GM18498 (cell line): Measurements from ENCODE around the gene MAN2A1.

Source experiments
- ATAC-seq: cut with Tn5 transposase; IDR thresholded peaks from one replicate; pipeline ENCODE4 v1.9.1; 2021; ENCODE audit warnings: mild to moderate bottlenecking, moderate library complexity; ENCODE audit not compliant: unreplicated experiment

The MAN2A1 gene

DNA sequence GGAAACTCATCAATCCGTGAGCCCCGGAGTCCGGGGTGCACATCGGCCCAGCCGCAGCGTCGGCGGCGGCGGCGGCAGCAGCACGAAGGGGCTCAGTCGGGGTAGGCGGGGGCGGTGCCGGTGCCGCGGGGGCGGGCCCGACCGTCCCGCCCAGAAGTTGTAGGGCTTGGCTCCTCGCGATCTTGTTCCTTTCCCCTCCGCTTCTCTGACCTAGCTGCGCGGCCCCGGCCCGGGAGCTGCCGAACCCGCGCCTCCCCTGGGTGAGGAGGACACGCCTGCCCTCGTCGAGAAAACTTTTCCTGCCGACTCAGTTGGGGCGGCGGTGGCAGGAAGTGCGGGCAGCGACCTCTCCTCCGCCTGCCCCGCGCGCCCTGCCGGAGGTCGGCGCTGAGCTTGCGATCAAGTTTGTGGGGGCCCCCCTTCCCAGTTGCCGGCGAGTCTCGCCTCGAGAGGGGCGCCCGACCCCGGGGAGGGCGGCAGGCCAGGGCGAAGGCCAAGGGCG, at the start of gene MAN2A1:
TSS of gene MAN2A1 (plus strand) at position 188 of the 502 bp plus-strand sequence. CDS start 491 bp downstream, outside the sequence.
- peak; percentile 62 for ATAC-seq

DNA sequence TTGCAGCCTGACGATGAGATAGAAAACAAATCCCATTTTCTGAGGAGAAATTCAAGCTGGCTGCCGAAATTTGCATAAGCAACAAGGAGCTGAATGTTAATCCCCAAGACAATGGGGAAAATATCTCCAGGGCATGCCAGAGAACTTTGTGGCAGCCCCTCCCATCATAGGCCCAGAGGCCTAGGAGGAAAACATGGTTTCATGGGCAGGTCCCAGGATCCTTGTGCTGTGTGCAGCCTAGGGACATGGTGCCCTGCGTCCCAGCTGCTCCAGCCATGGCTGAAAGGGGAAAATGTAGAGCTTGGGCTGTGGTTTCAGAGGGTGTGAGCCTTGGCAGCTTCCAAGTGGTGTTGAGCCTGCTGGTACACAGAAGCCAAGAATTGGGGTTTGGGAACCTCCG, 48.8 kb upstream of the MAN2A1 start:
- ATAC-seq: no peak

DNA sequence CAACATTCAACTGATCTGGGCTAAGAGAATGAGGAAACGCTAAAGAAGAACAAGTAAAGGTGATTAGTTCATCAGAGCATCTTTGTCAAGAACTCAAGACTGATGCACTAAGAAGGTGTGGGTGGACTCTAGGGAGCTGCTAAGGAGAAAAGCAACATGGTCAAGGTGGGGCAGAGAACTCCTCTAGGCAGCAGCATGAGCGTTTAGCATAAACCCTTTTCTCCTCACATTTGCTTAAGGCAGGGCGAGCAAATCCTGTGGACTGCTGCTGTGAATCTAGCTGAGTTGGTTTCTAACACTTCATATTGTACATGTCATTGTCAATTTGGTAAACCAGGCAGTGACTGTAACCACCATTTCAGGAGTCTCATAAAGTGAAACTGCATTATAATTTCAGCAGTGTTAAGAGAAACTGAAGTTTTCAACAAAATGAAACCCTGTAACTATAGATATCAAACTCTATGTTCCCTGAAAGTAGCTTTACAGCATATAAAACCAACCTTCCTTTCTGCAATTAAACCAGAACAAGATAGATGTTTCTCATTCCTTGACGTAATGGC, 45.9 kb upstream of the MAN2A1 start:
- ATAC-seq: no peak

DNA sequence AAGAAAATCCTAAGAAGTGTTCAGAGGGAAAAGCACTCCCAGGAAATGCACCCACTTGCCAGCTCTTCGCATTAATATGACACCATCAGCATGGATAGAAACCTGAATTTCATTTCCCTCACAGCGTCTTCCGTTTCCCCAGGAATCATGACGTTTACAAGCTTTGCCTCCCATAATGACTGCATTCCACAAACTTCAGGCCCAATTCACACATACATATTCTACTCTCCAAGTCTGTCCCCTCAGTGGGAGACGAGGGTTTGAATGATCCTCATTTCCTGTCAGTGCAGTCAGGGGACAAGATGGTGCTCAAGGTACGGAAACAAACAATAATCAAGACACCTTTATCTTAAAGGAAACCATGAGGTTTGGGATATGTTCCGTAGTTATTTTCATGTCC, 44.9 kb upstream of the MAN2A1 start:
- ATAC-seq: no peak

DNA sequence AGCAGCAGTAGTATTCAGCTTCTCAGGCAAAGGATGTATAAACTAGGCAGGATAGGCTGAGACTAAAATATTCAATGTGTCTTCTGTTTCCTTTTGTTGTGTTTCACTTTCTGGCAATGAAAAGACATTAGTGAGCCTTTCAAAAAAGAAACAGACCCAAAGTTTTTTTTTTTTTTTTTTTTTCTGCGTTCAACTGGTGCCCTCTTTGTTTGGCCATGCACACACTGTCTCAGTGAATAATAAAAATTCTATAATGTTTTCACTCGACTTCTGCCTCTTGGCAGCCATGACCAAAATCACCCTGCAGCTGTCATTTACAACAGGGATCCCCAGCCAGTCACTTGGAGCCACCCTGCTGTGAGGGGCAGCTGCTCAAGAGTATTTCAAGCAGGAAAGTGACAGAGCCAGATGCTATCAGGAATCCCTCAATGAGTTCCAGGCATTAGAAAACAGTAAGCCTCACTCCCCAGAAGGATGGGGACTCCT, 44.0 kb upstream of the MAN2A1 start:
- ATAC-seq: peak; percentile 47

DNA sequence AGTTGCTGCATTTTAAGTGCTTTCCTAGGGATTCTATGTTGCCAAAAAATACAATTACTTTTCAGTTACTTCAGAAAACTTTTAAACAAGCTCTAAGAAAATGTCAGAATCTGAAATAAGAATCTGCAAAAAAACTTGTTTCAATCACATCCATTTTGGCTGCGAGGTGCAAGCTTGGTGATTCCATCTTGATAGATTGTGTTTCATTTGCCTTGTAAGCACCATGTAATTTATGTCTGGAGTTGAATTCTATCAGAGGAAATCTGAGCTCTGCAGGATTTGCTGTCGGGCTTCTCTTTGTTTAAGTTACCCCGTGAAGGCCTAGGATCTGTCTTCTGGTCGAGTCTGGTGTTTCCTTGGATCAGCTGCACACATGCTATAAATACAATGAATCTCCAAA, 40.4 kb upstream of the MAN2A1 start:
- no peak for ATAC-seq

DNA sequence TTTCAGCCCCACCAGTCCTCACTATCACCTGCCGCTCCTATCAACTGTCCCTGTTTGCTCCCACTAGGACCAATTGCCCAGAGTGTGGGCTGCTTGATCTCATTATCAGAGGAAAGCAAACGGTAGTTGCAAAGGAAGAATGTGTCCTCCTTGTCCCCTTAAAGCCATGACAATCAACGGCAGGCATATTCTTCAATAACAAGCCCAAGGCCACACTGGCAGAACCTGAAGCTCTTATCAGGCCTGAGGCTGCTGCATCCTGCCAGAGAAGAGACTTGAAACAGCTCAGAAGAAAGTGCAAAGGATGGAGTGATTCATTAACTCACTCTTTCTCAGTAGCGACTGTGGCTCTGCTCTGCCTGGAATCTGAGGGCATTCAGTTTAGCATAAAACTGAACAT, 39.2 kb upstream of the MAN2A1 start:
- ATAC-seq: no peak

DNA sequence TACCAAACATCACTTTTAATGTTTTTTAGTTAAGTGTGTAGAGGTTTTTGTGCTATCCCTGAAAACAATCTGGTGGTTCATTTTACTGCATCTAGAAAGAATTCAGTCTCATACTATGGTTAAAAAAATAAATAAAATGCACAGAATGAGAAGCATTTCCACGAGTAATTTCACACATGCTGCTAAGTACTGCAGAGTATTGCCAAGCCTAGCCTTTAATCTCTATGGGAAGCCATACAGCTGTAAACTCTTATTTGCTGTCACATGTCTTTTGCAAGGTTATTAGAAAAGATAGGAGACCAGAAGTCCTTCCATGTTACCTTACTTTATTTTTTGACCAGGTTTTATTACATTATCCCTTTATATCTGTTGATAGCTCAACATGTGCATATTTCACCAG, 37.6 kb upstream of the MAN2A1 start:
- ATAC-seq: no peak

DNA sequence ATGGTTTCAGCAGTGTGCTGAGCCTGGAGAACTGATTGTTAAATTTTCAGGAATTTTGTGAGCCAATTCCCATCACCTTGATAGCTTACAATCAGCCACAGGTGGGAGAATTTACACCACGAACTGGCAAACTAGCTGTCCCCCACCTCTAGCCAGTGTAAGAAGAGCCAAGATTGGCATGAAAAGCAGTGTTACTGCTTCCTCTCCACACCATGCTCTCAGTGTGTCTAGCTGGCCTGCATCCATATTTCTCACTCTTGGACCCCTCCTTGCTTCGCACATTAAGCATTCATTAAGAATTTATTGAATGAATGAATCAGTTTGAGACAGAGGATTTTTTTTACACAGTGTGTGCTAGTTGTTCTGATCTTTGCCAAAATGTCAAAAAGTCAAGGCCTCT, 36.7 kb upstream of the MAN2A1 start:
- ATAC-seq: no peak

DNA sequence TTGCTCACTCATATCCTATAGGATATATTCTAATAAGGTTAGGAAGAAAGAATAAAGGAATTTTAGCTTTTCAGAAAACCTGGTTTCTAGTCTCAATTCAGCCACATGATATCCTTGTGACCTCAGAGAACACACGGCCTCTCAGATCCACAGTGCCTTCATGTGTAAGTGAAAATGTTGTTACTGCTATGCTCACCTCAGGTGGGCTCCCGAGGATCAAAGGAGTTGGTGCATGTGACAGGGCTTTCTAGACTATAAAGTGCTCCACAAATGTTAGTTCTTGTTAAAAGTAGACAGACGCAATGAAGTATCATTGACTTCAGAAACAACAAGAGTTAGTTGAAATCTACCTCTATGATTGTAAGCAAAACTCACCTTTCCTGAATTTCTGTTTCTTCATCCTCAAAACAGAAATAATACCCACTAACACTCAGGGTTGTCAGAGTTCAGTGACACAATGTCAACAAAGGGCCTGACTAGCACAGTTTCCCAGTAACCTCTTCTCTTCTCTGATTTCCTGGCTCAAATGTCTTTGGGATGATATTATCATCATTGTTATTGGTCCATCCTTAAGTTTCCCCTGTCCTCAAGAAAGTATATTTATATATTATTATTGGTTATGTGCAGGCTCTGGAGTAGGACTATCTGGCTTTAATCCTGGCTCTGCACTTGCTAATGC, 36.0 kb upstream of the MAN2A1 start:
- no peak for ATAC-seq

DNA sequence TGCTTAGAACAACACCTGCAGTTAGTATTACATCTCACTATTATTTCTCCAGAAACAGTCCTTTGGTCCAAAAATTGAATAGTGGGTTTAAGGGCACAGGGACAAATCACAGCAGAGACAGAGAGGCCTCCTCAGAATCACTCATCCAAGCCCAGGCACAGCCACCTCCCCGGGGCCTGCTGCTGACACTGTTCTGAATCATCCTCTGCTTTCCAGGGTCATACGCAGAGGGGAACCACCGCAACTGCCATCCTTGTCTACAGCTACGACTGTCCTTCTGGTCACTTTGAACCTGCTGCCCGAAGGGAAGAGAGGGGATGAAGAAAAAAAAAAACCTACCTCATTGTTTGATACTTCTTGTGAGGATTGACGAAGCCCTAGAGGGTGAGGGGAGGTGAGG, 35.3 kb upstream of the MAN2A1 start:
- no peak for ATAC-seq

DNA sequence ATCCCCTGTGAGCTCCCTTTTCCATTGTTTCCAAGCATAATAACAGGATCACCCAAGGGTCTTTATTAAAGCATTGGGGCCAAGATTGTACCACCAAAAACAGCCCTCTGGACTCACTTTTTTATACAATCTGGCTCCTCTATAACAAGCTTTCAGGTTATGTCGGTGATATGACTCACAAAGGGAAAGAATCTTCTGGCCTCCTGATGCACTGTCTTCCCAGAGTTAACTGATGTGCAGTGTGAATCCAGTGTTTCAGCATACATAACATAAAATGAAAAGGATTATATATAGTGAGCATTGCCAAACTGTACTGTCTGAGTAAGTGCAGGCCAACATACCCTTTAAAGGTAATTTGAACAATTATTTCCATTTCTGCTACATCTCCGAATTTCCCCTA, 33.9 kb upstream of the MAN2A1 start:
- no peak for ATAC-seq

DNA sequence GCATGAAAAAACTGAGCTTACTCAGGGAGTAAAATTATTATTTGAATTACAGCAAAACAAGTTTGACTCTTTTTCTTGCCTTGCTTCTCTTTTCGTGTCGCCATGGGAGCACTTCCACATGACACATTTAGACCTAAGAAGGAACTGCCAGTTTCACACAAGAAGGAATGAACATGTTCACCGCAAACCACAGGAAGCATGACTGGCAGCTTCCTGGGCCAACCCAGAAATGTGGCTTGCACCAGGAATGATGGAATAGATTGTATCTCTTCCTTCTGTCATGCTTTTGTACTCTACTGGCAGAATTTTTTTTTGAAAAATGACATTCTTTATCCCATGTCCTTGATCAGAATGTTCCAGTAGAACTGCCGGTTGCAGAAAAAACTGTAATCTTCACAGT, 32.9 kb upstream of the MAN2A1 start:
- no peak for ATAC-seq

DNA sequence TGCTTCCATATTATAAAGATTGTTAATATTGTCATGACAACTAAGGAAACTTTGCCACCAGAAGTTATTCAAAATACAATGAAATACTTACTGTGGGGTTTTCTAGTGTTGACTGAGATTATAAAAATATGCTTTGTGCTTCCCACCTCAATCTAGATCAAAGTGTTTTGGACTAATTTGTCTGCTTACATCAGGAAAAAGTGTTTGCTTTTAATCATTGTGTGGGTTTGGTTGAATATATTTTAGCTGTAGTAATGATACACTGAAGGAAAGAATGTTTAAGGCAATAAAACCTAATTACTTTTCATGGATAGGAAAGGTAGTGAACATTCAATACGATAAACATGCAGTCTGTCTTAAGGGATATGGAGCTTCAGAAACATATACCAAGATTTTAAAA, 29.8 kb upstream of the MAN2A1 start:
- no peak for ATAC-seq

DNA sequence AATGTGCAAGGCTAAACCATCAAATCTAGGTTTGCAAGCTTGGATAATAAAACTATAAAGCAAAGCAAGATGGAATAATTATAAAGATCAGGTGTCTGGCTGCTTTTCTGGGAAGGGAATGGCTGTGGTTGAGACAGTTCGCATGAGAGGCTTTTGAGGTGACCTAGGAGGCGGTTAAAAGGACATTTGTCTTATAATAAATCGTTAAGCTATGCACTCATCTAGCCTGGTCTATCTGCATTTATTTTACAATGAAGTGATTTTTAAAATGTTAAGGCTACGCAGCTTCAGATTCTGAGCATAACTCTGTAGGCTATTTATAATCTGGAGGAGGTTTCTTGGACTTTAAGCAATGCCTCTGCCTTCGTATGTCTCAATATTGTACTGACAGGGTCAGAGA, 29.4 kb upstream of the MAN2A1 start:
- no peak for ATAC-seq

DNA sequence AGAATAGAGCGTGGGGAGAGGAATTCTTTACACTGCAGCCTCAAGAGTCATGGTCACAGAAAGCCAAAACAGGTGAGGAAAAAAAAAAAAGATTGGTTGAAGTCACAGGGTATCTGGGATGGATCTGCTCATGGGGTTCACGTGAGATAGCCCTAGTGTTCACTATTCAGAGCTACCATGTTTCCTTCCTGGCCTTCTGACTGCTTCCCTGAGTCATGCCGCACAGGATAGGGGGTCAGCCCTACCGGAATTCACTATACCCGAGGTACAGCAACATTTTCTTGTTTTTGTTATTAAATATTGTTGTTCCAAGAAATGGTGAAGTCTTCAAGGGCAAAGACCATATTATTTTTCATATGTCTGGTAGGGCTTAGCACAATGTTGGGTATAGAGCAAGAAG, 21.5 kb upstream of the MAN2A1 start:
- no peak for ATAC-seq

DNA sequence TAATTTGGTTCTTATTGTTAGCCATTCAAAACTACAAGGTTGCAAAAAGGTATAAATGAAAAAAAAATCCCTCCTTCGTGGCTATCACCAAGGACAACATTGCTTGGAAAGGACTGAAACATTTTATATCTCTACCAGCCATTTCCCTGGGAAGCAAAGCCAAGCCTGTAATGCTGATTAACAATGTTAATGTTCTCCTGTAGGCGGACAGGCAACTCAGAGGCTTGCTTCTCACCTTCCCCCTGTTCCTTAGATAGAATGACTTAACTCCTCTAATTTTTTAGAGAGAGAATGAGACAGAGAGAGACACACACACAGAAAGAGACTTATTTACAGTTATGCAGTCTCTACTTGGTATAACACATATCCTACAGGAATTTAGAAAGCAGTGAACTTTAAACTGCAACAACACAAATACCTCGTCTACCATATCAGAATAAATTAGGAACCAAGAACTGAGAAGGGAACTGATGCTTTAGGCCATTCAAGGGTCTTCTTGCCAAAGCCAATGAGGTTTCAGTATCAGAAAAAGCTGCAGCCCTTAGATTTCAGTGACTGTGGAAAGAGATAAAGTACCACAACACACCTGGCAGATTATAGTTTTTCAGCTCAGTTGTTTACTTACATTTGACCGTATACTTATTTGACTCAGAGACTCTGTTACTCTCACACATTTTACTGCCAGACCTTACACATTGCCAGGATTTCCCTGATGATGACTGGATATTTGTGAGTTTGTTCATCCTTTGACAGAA, 20.9 kb upstream of the MAN2A1 start:
- peak; percentile 84 for ATAC-seq

DNA sequence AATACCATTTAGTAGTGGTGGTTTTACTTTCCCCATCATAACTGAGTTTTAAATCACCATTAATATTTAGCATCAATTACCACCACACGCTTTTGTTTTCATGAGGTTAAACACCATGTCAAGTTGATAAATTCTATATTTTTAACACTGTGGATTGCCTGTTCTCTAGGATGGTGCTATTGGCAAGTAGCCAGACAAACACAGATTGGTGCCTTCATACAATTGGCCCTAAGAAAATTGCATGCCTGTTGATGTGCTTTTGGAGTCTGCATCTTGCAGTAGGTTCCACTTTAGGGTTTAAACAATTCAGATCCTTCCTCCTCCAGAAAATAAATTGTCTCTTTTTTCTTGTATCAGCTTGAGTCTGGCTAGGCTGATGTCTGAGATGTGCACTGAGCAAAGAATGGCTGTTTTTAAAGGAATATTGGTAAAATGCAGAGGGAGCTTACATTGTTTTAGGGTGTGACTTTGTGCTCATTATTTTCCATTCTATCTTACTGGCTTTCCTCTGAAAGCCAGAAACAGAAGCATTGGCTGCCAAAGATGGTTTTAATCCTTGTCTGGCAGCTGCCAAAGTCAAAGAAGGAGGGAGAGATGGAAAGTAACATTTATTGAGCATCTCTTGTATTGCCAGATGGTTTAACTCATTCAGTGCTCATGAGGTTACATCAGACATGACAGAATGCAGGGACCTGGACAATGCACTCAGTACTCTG, 19.6 kb upstream of the MAN2A1 start:
- ATAC-seq: no peak

DNA sequence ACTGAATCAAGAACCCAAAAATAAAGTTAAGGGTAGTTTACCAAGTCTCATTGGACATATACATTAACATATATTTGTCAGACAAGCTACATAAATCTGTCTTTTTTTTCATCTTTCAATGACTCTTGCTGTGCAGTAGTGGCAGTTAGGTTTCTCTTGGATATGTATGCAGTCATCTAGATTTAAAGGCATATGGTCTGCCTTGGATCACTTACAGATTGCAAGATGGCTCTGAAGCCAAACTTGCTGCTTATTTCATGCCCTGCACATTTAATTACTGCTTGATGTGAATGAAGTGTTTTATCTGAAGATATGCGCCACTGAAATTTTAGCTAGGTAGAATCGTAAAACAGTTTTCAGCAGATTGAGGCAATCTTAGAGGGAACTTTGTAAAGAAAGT, 18.6 kb upstream of the MAN2A1 start:
- no peak for ATAC-seq

DNA sequence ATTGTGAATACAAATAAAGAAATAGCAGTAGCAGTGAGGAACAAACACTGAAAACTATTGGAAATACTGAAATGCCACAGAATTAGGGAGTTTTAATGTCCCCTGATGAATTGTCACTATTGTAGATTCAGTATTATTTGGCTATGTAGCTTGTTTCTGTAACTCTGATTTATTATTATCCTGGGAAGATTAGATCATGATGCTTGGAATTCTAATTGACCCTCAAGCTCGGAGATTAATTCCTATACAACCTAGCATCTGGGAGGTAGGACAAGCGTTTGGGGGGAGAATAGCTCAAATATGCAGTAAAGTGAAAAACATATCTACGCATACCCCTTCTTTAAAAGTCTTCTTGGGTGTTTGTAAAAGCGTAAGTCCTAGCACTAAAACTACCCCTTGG, 15.1 kb upstream of the MAN2A1 start:
- no peak for ATAC-seq

DNA sequence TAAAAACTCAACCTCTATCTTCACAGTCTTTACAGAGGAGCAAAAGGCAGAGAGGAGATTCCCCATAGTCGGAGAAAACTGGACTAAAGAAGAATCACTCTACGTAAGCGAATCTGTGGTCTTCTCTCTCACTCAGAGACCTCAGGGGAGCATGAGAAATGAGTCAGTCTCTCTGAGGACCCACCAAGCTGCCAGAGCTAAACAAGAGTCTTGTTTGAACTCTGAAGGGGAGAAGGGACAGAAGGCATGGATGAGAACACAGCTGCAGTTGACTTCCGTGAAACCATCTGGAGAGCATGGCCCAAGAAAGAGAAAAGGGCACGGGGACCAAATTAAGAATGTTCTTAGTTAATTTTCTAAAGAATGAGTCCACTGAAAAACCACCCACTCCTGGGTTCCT, 12.8 kb upstream of the MAN2A1 start:
- no peak for ATAC-seq
